Esophagus muscularis mucosa (tissue), 4 donors: ENCODE results near the gene PPL. TPM values are rescaled to one million over a fixed set of nuclear protein-coding genes. Genes with fewer than 3 reads are reported as not detected.

Experiments used
- DNase-seq: peaks from one replicate; pipeline ENCODE4 v3.0.0-alpha.2; 2017; ENCODE audit errors: extremely low spot score
- H3K27ac ChIP-seq, 4 donors: fragments of 200-600 bp; sonication (generic); replicated peaks in 1 of 4; 1 replicate in 3 of 4; 2 replicates in 1 of 4; pipeline ENCODE4 v1.5.1; 2016 to 2019; ENCODE audit warnings: mild to moderate bottlenecking in 1 of 4
- H3K27me3 ChIP-seq, 4 donors: fragments of 200-600 bp; sonication (generic); one replicate each; pipeline versions ENCODE4 v1.5.1 to v1.6.0; 2016 to 2019
- H3K36me3 ChIP-seq, 4 donors: fragments of 200-600 bp; sonication (generic); one replicate each; pipeline ENCODE4 v1.5.1; 2016 to 2019
- H3K4me1 ChIP-seq, 4 donors: fragments of 200-600 bp; sonication (generic); one replicate each; pipeline ENCODE4 v1.5.1; 2016 to 2019
- H3K4me3 ChIP-seq, 4 donors: fragments of 200-600 bp; sonication (generic); 1 replicate in 2 of 4; 2 replicates in 2 of 4; pipeline ENCODE4 v1.5.1; 2016 to 2019; ENCODE audit warnings: mild to moderate bottlenecking in 4 of 4, moderate library complexity in 1 of 4
- H3K9me3 ChIP-seq, 4 donors: fragments of 200-600 bp; sonication (generic); 1 replicate in 3 of 4; 2 replicates in 1 of 4; pipeline ENCODE4 v1.5.1; 2016 to 2019
- EP300 ChIP-seq: sonication (generic); formaldehyde crosslinking; IDR thresholded peaks from one replicate; pipeline ENCODE4 v1.6.1; 2017; ENCODE audit warnings: antibody characterized with exemption
- POLR2A ChIP-seq: fragments of 450-650 bp; IDR thresholded peaks from one replicate; pipeline ENCODE4 v1.6.1; 2017; ENCODE audit warnings: antibody characterized with exemption, moderate library complexity, mild to moderate bottlenecking, low read depth
- POLR2AphosphoS5 ChIP-seq, 2 donors: sonication (generic); formaldehyde crosslinking; IDR thresholded peaks; one replicate each; pipeline ENCODE4 v1.6.1; 2017; ENCODE audit warnings: antibody characterized with exemption in 2 of 2
- WGBS: methylation state at CpG from one replicate; pipeline ENCODE4 v1.1.5; 2018; 5-methylcytosine and 5-hydroxymethylcytosine counted together
- intact Hi-C: fragments of 100-400 bp; cut with DNase I; formaldehyde crosslinking; loops from one replicate; pipeline ENCODE4 v1.15.1; 2023
- total RNA-seq, 4 donors: library from RNA; depleted of rRNA; stranded (reverse); fragments of >200 nt; gene quantifications; one replicate each; pipeline versions ENCODE4 v1.1.0 to v1.2.1, GENCODE V29; 2016
- TF ChIP-seq, protein P1 (sequence below), 3 experiments: fragments of 200-600 bp in 2 of 3; fragments of 450-650 bp in 1 of 3; sonication (generic) in 2 of 3; IDR thresholded peaks; one replicate each; pipeline ENCODE4 v1.5.1; 2017 to 2019; ENCODE audit warnings: antibody characterized with exemption in 3 of 3, mild to moderate bottlenecking in 2 of 3, moderate library complexity in 1 of 3

Gene PPL
- total RNA-seq, 4 donors from 2014 or later, result 36.3 to 78.4 (median 57.4) TPM

DNA sequence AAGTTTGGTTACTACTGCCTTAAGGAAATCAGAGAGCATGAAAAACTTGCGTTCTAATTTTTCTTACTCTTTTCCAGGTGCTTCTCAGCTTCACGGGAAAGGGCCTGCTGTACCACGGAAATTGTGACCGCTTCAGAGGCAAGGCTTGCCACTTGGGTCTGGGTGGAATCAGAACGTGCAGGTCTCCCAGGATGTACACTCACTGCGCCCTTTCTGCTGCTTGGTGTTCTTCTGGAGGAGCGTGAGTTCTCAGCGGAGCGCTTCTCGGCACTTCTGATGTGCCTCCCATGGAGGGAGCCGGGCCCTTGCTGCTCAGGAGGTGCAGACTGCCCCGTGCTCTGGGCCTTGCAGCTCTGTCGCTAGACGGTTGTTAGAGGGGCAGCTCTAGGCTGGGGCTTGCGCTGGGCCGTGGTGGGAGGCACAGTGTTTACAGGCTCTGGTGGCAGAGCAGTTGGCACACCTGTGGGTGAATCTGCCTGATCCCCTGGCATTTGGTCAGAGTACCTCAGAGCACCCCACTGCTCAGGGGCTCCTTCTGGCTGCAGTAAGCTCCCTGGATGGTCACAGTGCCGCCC, 56.9 kb downstream of the PPL start:
- H3K9me3 ChIP-seq, result no peaks in the 10 kb centered on the region
- H3K4me1 ChIP-seq, result peaks cover 11 to 17% (median 14%) of the 10 kb centered on the region in 4 donors
- DNase-seq, result no peak
- intact Hi-C loops, result no loop called here
- TF ChIP-seq, protein P1, sequence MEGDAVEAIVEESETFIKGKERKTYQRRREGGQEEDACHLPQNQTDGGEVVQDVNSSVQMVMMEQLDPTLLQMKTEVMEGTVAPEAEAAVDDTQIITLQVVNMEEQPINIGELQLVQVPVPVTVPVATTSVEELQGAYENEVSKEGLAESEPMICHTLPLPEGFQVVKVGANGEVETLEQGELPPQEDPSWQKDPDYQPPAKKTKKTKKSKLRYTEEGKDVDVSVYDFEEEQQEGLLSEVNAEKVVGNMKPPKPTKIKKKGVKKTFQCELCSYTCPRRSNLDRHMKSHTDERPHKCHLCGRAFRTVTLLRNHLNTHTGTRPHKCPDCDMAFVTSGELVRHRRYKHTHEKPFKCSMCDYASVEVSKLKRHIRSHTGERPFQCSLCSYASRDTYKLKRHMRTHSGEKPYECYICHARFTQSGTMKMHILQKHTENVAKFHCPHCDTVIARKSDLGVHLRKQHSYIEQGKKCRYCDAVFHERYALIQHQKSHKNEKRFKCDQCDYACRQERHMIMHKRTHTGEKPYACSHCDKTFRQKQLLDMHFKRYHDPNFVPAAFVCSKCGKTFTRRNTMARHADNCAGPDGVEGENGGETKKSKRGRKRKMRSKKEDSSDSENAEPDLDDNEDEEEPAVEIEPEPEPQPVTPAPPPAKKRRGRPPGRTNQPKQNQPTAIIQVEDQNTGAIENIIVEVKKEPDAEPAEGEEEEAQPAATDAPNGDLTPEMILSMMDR (IDR thresholded peaks at IDR 0.05), result no peak
- TF ChIP-seq POLR2AphosphoS5 (IDR thresholded peaks at IDR 0.05), result no peak
- TF ChIP-seq EP300, result no peak
- no peak for TF ChIP-seq POLR2A
- peaks cover 91 to 100% (median 99%) of the 10 kb centered on the region in 4 donors for H3K36me3 ChIP-seq
- H3K27ac ChIP-seq, result no peak overlapping the region
- WGBS, result 75% methylated on average over 6 of the region's 17 CpGs
- no peaks in the 10 kb centered on the region for H3K27me3 ChIP-seq
- no peak overlapping the region for H3K4me3 ChIP-seq

DNA sequence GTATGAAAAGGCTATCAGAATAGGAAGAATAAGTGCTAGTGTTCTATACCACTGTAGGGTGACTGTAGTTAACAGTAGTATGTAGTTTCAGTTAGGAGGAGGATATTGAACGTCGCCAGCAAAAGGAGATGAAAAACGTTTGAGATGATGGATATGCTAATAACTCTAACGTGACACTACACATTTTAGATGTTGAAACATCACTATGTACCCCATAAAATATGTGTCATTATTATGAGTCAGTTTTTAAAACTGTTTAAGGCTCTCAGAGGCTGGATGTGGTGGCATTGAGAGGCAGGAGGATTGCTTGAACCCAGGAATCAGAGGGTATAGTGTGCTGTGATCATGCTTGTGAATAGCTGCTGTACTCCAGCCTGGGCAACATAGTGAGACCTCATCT, 57.9 kb downstream of the PPL start:
- intact Hi-C loops, result no loop called here
- TF ChIP-seq, protein P1 (IDR thresholded peaks at IDR 0.05), result no peak
- TF ChIP-seq EP300 (no peak), POLR2AphosphoS5 (IDR thresholded peaks at IDR 0.05) (no peak), POLR2A (no peak)
- DNase-seq, result no peak
- Histone ChIP-seq H3K4me1 (peaks cover 11 to 17% (median 14%) of the 10 kb centered on the region in 4 donors), H3K27me3 (no peaks in the 10 kb centered on the region), H3K36me3 (peaks cover 91 to 100% (median 99%) of the 10 kb centered on the region in 4 donors), H3K27ac (no peak overlapping the region), H3K4me3 (no peak overlapping the region), H3K9me3 (no peaks in the 10 kb centered on the region)
- WGBS, result 76% methylated on average over 4 of the region's 4 CpGs

DNA sequence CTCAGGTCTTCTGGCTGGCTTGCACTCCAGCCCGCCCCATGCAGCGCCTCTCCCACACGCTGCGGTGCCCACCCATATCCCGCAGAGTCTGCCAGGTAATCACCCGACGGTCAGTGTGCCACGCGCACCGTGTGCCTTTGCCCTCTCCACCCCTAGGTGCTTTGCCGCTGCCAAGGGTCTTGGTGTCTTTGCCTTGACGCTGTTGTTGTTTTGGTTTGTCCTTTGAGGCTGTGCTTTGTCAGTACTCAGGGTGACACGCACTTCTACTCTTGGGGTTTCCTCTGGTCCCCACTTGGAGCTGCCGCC, 59.6 kb downstream of the PPL start:
- TF ChIP-seq POLR2A (no peak), EP300 (no peak), POLR2AphosphoS5 (IDR thresholded peaks at IDR 0.05) (no peak)
- TF ChIP-seq, protein P1 (IDR thresholded peaks at IDR 0.05), result no peak
- 93% methylated on average over 14 of the region's 14 CpGs for WGBS
- intact Hi-C loops, result no loop called here
- Histone ChIP-seq H3K4me3 (no peak overlapping the region), H3K9me3 (no peaks in the 10 kb centered on the region), H3K4me1 (peaks cover 5 to 9% (median 7%) of the 10 kb centered on the region in 4 donors), H3K36me3 (peaks cover 90 to 100% (median 99%) of the 10 kb centered on the region in 4 donors), H3K27ac (no peak overlapping the region), H3K27me3 (no peaks in the 10 kb centered on the region)
- DNase-seq, result no peak

DNA sequence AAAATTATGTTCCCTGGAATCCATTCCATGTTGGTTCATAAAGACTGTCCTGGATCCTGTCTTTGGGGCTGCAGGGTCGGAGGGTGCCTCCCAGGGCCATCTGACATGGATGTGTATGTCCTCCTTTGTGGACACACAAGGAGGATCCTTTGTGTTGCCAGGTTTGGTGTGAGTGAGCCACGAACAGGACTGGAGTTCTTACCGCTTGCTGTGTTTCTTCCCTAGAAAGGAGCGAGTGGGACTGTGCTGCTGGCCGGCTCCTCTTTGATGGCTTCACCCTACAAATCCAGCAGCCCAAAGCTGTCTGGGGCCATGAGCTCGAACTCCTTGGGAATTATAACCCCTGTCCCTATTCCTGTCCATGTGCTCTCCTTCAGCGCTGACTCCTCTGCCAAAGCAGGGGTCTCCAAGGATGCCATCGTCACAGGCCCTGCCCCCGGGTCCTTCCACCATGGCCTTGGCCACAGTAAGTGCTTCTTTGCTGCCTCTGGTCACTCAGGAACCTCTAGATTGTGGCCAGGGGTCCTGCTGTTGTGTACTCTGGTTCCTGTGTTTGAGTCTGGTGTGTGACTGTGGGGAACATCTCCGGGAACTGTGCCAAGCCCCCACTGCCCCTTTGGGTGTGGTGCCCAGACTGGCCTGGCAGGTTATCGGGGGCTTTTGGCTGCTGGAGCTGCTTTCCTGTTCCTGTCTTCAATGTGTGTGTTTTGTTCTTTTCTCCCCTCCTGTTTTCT, 60.1 kb downstream of the PPL start:
- Histone ChIP-seq H3K9me3 (no peaks in the 10 kb centered on the region), H3K36me3 (peaks cover 91 to 100% (median 100%) of the 10 kb centered on the region in 4 donors), H3K27ac (no peak overlapping the region), H3K4me3 (no peak overlapping the region), H3K27me3 (no peaks in the 10 kb centered on the region), H3K4me1 (peaks cover 0 to 3% (median 2%) of the 10 kb centered on the region in 4 donors)
- DNase-seq, result no peak
- 90% methylated on average over 11 of the region's 11 CpGs for WGBS
- intact Hi-C loops, result no loop called here
- TF ChIP-seq EP300 (no peak), POLR2AphosphoS5 (IDR thresholded peaks at IDR 0.05) (no peak)

DNA sequence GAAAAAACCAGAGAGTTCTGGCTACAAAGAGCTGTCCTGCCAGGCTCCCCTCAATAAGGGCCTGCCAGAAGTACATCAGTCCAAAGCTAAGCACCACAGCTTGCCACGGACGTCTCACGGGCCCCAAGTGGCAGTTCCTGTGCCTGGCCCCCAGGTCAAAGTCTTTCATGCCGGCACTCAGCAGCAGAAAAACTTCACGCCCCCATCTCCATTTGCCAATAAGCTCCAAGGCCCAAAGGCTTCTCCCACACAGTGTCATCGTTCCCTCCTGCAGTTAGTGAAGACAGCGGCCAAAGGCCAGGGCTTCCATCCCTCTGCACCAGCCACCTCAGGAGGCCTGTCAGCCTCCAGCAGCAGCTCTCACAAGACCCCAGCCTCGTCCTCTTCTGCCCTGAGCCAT, 62.3 kb downstream of the PPL start:
- Histone ChIP-seq H3K36me3 (peaks cover 90 to 100% (median 100%) of the 10 kb centered on the region in 4 donors), H3K9me3 (no peaks in the 10 kb centered on the region), H3K27me3 (no peaks in the 10 kb centered on the region), H3K4me1 (no peaks in the 10 kb centered on the region), H3K4me3 (no peak overlapping the region), H3K27ac (no peak overlapping the region)
- 83% methylated on average over 8 of the region's 8 CpGs for WGBS
- no peak for DNase-seq
- intact Hi-C loops, result no loop called here
- TF ChIP-seq, protein P1 (IDR thresholded peaks at IDR 0.05), result no peak
- TF ChIP-seq POLR2AphosphoS5 (IDR thresholded peaks at IDR 0.05) (no peak), EP300 (no peak), POLR2A (no peak)
